Stimulated activated CD4-positive, alpha-beta T cell treated with anti-CD3 and anti-CD28 coated beads, Interleukin-15, amount 100 ng/mL, for 48 hours (primary cell): Measurements from ENCODE around the gene ACTMAP.
"Not testable (repeated sequence)": the region's sequence is repeated elsewhere in the genome, so short reads cannot be mapped to it uniquely, and the experiment has no call there.

Experiments used
- DNase-seq, 2 donors: peaks; one replicate each; pipeline ENCODE4 v3.0.0-alpha.2; 2020; ENCODE audit warnings: low read depth in 2 of 2

The ACTMAP gene

DNA sequence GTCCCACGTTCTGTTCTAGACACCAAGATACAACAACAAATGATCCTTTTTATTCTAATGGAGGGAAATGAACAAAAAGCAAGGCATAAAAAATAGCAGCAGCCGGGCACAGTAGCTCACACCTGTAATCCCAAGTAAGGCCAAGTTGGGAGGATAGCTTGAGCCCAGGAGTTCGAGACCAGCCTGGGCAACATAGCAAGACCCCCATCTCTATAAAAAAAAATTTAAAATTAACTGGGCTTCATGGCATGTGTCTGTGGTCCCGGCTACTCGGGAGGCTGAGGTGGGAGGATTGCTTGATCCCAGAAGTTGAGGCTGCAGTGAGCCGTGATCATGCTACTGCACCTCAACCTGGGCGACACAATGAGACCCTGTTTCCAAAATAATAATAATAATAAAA is 26.1 kb upstream of the ACTMAP start:
- no peak for DNase-seq

GRCh38 chr19:40775632-40776022 is 25.4 kb upstream of the ACTMAP start:
- no peak for DNase-seq

DNA sequence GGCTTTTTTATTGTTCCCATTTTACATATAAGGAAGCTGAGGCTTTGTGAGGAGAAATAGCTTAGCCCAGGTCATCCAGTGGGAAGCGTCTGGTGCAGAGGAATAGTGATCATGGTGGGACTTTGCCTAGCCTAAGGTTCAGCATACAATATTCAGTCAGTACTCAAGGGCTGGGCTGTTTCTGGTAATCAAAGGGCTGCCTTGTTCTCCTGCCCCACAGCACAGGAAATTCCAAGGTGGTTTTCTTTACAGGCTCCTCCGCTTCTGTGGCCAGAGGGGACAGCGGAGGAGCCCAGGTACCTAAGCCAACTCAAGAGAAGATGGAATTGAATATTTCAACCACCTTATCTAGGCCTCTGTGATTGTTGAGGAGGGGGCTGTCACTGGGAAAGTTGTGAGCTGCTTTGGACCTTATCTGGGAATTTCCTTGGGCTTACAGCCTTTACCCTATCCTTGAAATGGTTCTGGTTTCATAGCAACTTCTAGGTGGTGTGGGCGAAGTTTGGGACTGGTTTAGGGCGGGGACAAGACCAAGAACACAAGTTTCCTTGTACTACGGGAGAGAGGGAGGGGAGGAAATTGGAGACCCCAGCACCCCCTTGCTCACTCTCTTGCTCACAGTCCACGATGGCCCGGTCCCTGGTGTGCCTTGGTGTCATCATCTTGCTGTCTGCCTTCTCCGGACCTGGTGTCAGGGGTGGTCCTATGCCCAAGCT is 24.8 kb upstream of the ACTMAP start, which contains the start of gene MIA:
MIA (plus strand) TSS at position 606 of the 716 bp plus-strand sequence; CDS start at position 628, 22 bp downstream.
- DNase-seq, result no peak

DNA sequence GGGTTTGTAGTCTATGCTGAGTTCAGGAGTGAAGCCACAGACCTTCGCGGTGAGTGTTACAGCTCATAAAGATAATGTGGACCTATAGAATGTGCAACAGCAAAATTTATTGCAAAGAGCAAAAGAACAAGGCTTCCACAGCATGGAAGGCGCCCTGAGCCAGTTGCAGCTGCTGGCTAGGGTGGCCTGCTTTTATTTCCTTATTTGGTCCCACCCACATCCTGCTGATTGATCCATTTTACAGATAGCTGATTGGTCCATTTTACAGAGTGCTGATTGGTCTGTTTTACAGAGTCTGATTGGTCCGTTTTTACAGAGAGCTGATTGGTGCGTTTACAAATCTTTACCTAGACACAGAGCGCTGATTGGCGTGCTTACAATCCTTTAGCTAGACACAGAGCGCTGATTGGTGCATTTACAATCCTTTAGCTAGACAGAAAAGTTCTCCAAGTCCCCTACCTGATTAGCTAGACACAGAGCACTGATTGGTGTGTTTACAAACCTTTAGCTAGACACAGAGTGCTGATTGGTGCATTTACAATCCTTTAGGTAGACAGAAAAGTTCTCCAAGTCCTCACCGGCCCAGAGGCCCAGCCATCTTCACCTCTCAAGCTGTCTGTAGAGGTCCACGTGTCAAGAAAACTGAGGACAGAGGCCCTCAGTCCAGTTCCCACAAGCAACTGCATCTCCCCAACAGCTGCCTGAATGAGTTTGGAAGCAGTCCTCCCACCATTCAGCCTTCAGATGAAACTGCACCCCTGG is 21.0 kb upstream of the ACTMAP start:
- DNase-seq, result not testable (repeated sequence)

DNA sequence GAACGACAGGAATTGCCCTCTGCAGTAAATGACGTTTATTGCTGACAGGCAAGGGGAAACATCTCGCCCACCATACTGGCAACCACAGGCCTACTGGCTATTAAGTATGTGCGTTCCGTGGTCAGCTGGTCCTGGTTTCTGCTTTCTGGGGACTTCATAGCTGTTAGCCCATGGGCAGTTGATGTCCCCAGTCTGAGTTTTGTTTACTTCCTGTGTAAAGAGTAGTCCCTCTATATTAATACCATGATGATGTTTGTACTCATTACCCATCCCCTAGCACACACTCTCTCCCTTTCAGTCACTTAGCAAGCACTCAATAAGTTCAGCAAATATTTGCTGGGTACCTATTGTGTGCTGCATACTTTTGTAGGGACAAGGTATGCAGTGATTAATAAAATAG is 18.6 kb upstream of the ACTMAP start:
- no peak for DNase-seq

GRCh38 chr19:40766385-40766784 is 16.1 kb upstream of the ACTMAP start:
- not testable (repeated sequence) for DNase-seq

- DNase-seq, result no peak
These were observed 13.7 kb upstream of the ACTMAP start for GRCh38 chr19:40763963-40764362.

DNA sequence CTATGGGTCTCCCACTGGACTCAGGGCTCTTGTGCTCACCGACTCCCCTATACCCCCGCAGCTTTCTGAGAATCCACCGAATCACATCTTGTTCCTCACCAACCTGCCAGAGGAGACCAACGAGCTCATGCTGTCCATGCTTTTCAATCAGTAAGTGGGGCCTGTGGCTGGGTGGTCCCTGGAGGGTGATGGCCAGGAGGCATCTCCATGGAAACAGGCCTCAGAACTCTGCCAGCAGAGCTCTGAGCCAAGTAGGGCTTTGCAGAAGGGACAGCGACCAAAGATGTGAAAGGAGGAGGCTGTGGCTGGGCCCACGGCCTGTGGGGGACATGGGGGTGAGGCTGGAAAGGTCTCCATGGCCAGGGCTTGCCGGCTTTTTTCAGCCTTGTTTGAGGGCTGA is 13.2 kb upstream of the ACTMAP start:
- DNase-seq, result no peak

DNA sequence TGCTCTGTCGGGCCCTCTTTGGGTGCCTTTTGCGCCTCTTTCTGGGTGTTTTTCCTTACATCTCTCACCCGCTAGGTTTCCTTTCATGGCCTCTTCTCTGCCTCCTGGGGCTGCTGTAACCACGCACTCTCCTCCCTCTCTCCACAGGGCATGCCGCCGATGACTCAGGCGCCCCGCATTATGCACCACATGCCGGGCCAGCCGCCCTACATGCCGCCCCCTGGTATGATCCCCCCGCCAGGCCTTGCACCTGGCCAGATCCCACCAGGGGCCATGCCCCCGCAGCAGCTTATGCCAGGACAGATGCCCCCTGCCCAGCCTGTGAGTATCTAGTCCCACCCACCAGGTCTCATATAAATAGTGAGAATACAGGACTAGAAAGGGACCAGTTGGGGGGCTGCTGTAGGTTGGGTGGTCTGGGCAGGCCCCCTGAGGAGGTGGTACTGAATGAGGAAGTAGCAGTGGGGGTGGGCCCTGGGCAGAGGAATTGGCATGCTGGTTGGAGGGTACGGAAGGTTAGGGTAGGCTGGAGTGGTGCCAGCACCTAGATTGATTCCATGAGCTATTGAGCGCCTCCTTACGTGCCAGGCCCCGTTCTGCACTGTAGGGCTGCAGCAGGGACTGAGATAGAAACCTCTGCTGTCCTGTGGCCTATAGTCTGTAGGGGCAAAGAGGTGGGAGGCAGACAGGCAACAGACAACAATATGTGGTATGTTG is 12.6 kb upstream of the ACTMAP start:
- no peak for DNase-seq

- no peak for DNase-seq
These were observed 9.1 kb upstream of the ACTMAP start for GRCh38 chr19:40759352-40759751.

DNA sequence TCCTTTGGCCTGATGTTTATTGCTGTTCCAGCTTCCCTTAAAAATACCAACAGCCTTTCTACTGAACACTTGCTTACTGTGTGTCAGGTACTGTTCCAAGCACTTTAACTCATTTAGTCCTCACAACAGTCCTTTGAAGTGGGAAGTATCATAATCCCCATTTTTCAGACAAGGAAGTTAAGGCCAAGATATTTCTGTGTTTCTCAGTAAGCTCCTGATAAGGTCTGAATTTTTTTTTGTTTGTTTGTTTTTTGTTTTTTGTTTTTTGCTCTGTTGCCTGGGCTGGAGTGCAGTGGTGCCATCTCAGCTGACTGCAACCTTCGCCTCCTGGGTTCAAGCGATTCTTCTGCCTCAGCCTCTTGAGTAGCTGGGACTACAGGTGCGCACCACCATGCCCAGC is 8.2 kb upstream of the ACTMAP start:
- DNase-seq, result no peak

DNA sequence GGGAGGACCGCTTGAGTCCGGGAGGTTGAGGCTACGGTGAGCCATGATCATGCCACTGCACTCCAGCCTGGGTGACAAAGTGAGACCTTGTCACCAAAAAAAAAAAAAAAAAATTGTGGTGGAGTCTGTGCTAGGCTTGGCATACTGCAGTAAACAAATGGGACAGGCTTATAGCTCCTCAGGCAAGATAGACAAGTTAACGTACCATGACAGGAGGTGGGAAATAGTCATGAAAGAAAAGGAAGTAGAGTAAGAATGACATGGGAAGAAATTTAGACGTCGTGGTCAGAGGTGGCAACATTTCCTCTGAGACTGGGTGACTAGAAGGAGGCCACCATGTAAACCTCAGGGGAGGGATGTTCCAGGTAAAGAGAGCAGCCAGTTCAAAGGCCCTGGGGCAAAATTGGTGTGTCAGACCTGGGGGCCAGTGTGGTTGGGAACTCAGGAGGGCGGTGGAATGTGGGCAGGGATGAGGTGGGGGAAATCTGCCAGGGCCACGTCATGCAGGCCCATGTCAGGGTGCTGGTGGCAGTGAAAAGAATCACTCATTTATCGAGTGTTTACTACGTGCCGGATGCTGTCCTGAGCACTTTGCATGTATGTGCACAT is 6.3 kb upstream of the ACTMAP start:
- no peak for DNase-seq

- no peak for DNase-seq
These were observed 5.5 kb upstream of the ACTMAP start for GRCh38 chr19:40755791-40756190.

GRCh38 chr19:40755248-40755624 is 5.0 kb upstream of the ACTMAP start:
- no peak for DNase-seq

- peak; percentile 54 to 61 for DNase-seq
These were observed 4.5 kb upstream of the ACTMAP start for GRCh38 chr19:40754611-40755247.

GRCh38 chr19:40752257-40752781 is 2.0 kb upstream of the ACTMAP start:
- DNase-seq, result no peak

GRCh38 chr19:40750874-40751537 is 729 bp upstream of the ACTMAP start, which contains the start of gene SNRPA:
Gene SNRPA, plus strand, starts transcription at chr19:40751203. Its CDS starts 206 bp downstream, at chr19:40751409.
- DNase-seq, result peak; percentile 95 to 96

GRCh38 chr19:40747536-40747935 is 2.7 kb downstream of the ACTMAP start:
- DNase-seq, result no peak

- DNase-seq, result no peak
These were observed 4.9 kb downstream of the ACTMAP start for GRCh38 chr19:40745402-40745780.

DNA sequence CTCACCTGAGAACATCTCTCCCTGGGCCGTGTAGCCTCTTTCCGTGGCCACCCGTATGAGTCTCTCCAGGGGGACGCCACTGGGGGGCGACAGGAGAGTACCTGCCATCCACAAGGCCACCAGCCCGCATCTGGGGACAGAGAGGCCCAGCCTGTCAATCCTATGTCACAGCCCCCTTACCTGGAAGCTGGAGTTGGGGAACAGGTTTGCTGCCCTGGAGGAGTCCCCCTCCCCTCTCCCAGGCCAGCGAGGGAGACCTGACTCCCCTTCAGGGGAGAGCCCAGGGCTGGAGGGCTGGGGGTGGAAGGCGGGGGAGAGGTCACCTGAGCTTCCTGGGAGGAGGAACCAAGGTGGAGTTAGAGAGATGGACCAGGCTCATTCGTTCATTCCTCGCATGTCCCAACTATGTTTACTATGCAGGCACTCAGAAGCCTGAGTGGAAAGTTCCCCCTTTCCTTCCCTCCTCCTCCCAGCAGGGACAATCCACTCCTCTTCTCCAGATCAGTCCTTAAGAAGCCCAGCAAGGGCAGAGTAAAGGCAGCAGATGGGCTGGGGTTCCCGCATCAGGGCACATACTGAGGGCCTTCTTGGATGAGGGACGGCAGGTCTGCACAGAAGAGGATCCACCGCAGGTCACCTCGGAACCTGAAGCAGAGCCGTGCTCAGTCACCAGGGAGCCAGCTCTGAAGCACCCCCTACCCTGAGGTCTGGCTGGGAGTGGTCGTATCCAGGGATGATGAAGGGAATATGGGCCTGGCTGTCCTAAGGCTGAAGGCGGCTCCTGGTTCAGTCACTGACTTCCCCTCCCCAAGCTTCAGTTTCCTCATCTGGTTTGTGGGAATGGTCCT is 5.5 kb downstream of the ACTMAP start:
- DNase-seq, result no peak
